IPS DF 6.9 (cell line): ENCODE data around the gene ERVK3-1.

ENCODE experiments used
- DNase-seq: peaks from one replicate; pipeline ENCODE4 v3.0.0-alpha.2; 2013; ENCODE audit warnings: low read depth, low spot score
- H3K27ac ChIP-seq: one replicate; pipeline ENCODE4 v1.5.1; 2013; ENCODE audit warnings: low read length, control low read depth
- H3K27me3 ChIP-seq: 2 replicates; pipeline ENCODE4 v1.6.1; 2013; ENCODE audit warnings: mild to moderate bottlenecking, low read length; ENCODE audit not compliant: control insufficient read depth, insufficient read depth
- H3K36me3 ChIP-seq: 2 replicates; pipeline ENCODE4 v1.6.1; 2013; ENCODE audit warnings: low read length; ENCODE audit not compliant: control insufficient read depth, insufficient read depth
- H3K4me1 ChIP-seq: 2 replicates; pipeline ENCODE4 v1.6.1; 2013; ENCODE audit warnings: low read length; ENCODE audit not compliant: control insufficient read depth, insufficient read depth
- H3K4me3 ChIP-seq: 2 replicates; pipeline ENCODE4 v1.5.1; 2013; ENCODE audit warnings: mild to moderate bottlenecking, low read length
- H3K9me3 ChIP-seq: 2 replicates; pipeline ENCODE4 v1.6.1; 2013; ENCODE audit warnings: low read length, inconsistent platforms; ENCODE audit not compliant: control insufficient read depth, insufficient read depth
- WGBS: extraction: QIAGEN DNeasy Blood & Tissue Kit; methylation state at CpG from one replicate; pipeline ENCODE4 v1.1.7; 2013; ENCODE audit warnings: mixed read lengths, missing lambda C conversion rate; ENCODE audit not compliant: insufficient read length, insufficient coverage; 5-methylcytosine and 5-hydroxymethylcytosine counted together

ERVK3-1 gene

DNA sequence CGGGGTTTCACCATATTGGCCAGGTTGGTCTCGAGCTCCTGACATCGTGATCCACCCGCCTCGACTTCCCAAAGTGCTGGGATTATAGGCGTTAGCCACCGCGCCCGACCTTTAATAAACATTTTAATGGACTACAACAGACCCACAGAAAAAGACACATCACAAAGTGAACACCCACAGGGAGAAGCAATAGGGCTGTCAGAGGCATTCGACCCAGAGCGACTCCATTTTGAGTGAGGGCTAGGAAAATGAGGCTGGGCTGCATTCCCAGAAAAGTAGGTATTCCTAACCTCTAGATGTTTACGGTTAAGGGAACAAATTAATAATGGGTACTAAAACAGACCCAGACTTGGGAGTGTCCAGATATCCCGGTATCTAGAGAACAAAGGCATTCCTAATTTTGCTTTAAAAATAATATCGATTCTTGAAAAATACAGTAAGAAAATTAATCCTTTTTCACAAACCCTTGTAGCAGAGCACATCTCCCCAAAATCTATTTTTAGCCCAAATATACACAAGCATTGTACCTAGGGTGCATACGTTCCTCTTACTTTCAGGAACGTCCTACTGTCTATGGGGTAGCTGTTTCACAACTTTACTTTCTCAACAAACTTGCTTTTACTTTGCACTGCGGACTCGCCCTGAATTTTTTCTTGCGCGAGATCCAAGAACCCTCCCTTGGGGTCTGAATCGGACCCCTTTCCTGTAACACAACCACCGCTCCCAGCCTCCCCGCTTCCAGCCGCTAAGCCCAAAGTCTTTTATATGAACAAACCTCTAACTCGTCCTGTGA is 27.2 kb upstream of the ERVK3-1 start:
- WGBS, result no CpG with 5 or more reads among the region's 25 CpGs
- no peaks in the 10 kb centered on the region for H3K36me3 ChIP-seq

GRCh38 chr19:58278541-58279041 is 26.6 kb upstream of the ERVK3-1 start, which contains the start of gene ZNF8:
TSS of gene ZNF8 (plus strand) at chr19:58278955. CDS start at chr19:58279082, 127 bp downstream.
- Histone ChIP-seq H3K4me1 (peaks cover 4% of the 10 kb centered on the region), H3K36me3 (no peaks in the 10 kb centered on the region), H3K4me3 (peak within 1 kb of the TSS; percentile 86), H3K27me3 (no peaks in the 10 kb centered on the region), H3K9me3 (no peaks in the 10 kb centered on the region), H3K27ac (no peak within 1 kb of the TSS)
- peak; percentile 95 for DNase-seq
- no CpG with 5 or more reads among the region's 42 CpGs for WGBS

More for the DNA sequence above, 27.2 kb upstream of the ERVK3-1 start:
- Histone ChIP-seq H3K9me3 (no peaks in the 10 kb centered on the region), H3K4me3 (peak overlapping the region; percentile 83), H3K27ac (no peak overlapping the region), H3K4me1 (peaks cover 4% of the 10 kb centered on the region), H3K27me3 (no peaks in the 10 kb centered on the region)
- no peak for DNase-seq

DNA sequence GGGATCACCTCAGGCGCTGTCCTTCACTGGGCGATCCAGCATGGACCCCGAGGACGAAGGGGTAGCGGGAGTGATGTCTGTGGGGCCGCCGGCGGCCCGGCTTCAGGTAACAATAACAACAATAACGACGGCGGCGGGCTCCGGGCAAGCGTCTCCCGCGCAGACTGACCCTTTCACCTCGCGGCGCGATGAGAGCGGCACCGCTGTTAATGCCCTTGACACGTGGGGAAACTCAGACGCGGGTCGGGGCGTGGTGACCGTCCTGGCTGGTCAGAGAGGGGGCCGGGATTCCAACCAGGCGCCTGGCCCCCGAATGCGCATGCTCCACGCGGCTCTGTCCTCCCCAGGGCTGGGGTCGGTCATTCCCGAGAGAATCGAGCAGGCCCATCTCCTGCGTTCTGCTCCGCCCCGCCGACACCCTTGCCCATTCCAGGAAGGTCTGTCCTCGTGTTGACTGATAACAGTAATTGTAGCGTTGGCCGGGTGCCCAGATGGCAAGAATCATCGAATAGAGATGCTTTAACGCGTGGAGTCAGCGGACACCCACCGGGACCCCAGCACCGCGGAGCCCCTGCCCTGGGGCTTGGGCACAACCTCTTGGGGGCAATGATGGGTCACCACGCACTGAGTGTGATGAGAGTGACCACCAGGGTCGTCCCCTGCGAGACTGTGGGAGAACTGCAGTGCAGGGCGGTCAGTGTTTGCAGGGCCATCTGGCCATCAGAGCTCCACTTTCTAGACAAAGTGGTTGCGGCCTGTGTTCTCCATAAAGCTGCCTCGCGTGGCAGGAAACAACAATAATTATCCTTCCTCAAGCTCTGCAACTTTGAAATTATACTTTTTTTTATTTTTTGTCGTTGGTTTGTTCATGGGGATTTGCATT is 25.9 kb upstream of the ERVK3-1 start:
- Histone ChIP-seq H3K36me3 (no peaks in the 10 kb centered on the region), H3K4me1 (peaks cover 4% of the 10 kb centered on the region), H3K27ac (no peak overlapping the region), H3K4me3 (peak overlapping the region; percentile 86), H3K9me3 (no peaks in the 10 kb centered on the region), H3K27me3 (no peaks in the 10 kb centered on the region)
- peak; percentile 29 for DNase-seq
- no CpG with 5 or more reads among the region's 60 CpGs for WGBS

DNA sequence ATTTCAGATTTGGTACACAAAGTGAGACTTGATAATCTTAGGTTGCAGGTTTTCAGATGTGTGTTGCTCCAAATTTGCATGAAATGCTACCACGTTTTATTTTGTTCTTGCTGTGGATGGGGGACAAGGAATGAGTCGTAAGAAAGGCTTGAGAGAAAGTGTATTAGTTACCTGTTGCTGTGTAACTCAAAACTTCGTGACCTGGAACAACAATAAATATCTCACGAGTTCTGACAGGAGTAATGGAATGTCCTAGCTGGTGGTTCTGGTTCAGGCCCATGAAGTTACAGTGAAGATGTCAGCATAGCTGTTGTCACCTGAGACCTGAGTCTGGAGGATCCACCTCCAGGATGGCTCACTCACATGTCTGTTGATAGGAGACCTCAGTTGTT is 25.3 kb upstream of the ERVK3-1 start:
- WGBS, result no CpG with 5 or more reads among the region's 4 CpGs
- H3K27me3 ChIP-seq, result no peaks in the 10 kb centered on the region

DNA sequence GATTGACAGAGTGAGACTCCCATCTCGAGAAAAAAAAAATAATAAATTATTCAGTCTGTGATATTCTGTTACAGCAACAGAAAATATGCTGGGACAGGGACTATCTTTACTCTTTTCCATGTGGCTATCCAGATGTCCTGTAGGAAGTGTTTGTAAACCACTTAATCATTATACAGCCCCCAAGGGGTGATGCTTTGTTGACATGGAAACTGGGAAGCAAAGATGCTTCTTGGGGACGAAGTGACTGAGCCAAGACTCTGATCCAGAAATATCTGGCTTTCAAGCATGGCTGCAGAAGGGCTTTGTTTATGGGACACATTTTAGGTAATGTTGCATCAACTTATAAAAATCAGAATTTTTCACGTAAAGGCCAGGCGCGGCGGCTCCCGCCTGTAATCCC is 21.0 kb upstream of the ERVK3-1 start:
- no peak overlapping the region for H3K4me3 ChIP-seq
- H3K9me3 ChIP-seq, result no peaks in the 10 kb centered on the region
- WGBS, result no CpG with 5 or more reads among the region's 7 CpGs
- DNase-seq, result no peak
- peaks cover 24% of the 10 kb centered on the region for H3K36me3 ChIP-seq
- no peaks in the 10 kb centered on the region for H3K27me3 ChIP-seq
- peaks cover 4% of the 10 kb centered on the region for H3K4me1 ChIP-seq
- no peak overlapping the region for H3K27ac ChIP-seq

More for the DNA sequence above, 25.3 kb upstream of the ERVK3-1 start:
- Histone ChIP-seq H3K4me3 (peak overlapping the region; percentile 86; the same call in 1 of the 2 replicates), H3K27ac (no peak overlapping the region), H3K9me3 (no peaks in the 10 kb centered on the region), H3K36me3 (no peaks in the 10 kb centered on the region), H3K4me1 (peaks cover 4% of the 10 kb centered on the region)
- DNase-seq, result no peak

DNA sequence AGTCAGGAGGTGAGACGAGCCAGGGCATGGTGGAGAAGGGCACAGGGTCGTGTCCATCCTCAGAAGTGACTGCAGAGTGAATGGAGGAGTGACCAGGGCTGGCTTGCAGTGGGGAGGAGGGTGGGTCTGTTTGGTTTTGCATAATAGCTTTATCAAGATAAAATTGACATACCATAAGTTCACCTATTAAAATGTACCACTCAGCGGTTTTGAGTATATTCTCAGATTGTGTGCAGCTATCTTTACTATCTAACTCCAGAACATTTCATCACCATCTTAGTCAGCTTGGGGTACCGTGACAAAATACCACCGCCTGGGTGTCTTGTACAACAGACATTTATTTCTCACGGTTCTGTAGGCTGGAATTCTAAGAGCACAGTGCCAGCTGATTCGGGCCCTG is 13.2 kb upstream of the ERVK3-1 start:
- no CpG with 5 or more reads among the region's 7 CpGs for WGBS
- Histone ChIP-seq H3K4me3 (no peak overlapping the region), H3K27ac (no peak overlapping the region), H3K36me3 (peaks cover 48% of the 10 kb centered on the region), H3K27me3 (no peaks in the 10 kb centered on the region), H3K4me1 (no peaks in the 10 kb centered on the region), H3K9me3 (no peaks in the 10 kb centered on the region)
- DNase-seq, result no peak

DNA sequence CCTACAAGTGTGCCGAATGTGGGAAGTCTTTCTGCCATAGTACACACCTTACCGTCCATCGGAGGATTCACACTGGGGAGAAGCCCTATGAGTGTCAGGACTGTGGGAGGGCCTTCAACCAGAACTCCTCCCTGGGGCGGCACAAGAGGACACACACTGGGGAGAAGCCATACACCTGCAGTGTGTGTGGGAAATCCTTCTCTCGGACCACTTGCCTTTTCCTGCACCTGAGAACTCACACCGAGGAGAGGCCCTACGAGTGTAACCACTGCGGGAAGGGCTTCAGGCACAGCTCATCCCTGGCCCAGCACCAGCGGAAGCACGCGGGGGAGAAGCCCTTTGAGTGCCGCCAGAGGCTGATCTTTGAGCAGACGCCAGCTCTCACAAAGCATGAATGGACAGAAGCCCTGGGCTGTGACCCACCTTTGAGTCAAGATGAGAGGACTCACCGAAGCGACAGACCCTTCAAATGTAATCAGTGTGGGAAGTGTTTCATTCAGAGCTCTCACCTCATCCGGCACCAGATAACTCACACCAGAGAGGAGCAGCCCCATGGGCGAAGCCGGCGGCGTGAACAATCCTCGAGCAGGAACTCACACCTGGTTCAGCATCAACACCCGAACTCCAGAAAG is 10.3 kb upstream of the ERVK3-1 start:
- no CpG with 5 or more reads among the region's 22 CpGs for WGBS
- H3K27ac ChIP-seq, result no peak overlapping the region

DNA sequence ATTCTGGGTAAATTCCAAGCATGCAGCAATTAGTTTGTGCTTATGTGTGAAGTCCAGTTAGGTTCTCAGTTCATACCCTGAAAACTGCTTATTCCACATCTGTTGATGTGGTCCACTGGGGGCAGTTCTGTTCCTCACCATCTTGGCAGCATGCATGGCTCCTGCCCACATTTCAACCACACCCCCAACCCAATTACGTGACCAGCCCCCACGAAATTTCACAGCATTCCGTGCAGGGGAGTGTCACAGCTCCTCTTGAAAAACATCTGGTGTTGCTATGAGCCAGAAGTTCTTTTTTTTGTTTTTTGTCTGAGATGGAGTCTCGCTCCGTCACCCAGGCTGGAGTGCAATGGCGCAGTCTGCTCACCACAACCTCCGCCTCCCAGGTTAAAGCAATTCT is 9.1 kb upstream of the ERVK3-1 start:
- Histone ChIP-seq H3K36me3 (peaks cover 31% of the 10 kb centered on the region), H3K27ac (no peak overlapping the region), H3K9me3 (no peaks in the 10 kb centered on the region), H3K4me3 (no peak overlapping the region), H3K4me1 (no peaks in the 10 kb centered on the region), H3K27me3 (no peaks in the 10 kb centered on the region)
- no peak for DNase-seq
- WGBS, result no CpG with 5 or more reads among the region's 7 CpGs

More for the DNA sequence above, 10.3 kb upstream of the ERVK3-1 start:
- H3K9me3 ChIP-seq, result no peaks in the 10 kb centered on the region
- H3K36me3 ChIP-seq, result peaks cover 37% of the 10 kb centered on the region
- no peaks in the 10 kb centered on the region for H3K27me3 ChIP-seq
- DNase-seq, result no peak
- no peak overlapping the region for H3K4me3 ChIP-seq
- no peaks in the 10 kb centered on the region for H3K4me1 ChIP-seq

- no CpG with 5 or more reads among the region's 7 CpGs for WGBS
- Histone ChIP-seq H3K27me3 (no peaks in the 10 kb centered on the region), H3K4me3 (no peak overlapping the region), H3K9me3 (no peaks in the 10 kb centered on the region), H3K4me1 (no peaks in the 10 kb centered on the region), H3K27ac (no peak overlapping the region), H3K36me3 (peaks cover 10% of the 10 kb centered on the region; the same call in 1 of the 2 replicates)
- DNase-seq, result no peak
Observed at GRCh38 chr19:58300620-58301019, 4.6 kb upstream of the ERVK3-1 start.

- DNase-seq, result no peak
- no peak overlapping the region for H3K4me3 ChIP-seq
- WGBS, result no CpG with 5 or more reads among the region's 7 CpGs
- H3K9me3 ChIP-seq, result no peaks in the 10 kb centered on the region
- H3K36me3 ChIP-seq, result peaks cover 5% of the 10 kb centered on the region; the same call in 1 of the 2 replicates
- H3K4me1 ChIP-seq, result no peaks in the 10 kb centered on the region
- H3K27ac ChIP-seq, result no peak overlapping the region
- H3K27me3 ChIP-seq, result no peaks in the 10 kb centered on the region
Observed at GRCh38 chr19:58304255-58304654, 922 bp upstream of the ERVK3-1 start.
